NCI-H1694 (cell line): ENCODE results near the gene CTNND2.

Source experiments
- DNase-seq: peaks from one replicate; lab custom pipeline; 2025; lab: John Stamatoyannopoulos, UW

CTNND2 gene

GRCh38 chr5:11780641-11781345, 123.5 kb downstream of the CTNND2 start:
- DNase-seq = no peak

GRCh38 chr5:11777096-11777495, 127.2 kb downstream of the CTNND2 start:
- no peak for DNase-seq

GRCh38 chr5:11770310-11770709, 133.9 kb downstream of the CTNND2 start:
- no peak for DNase-seq

GRCh38 chr5:11760934-11761603, 143.2 kb downstream of the CTNND2 start:
- no peak for DNase-seq

- no peak for DNase-seq
Observed at GRCh38 chr5:11758321-11758720, 145.9 kb downstream of the CTNND2 start.

GRCh38 chr5:11757661-11758060, 146.6 kb downstream of the CTNND2 start:
- DNase-seq = no peak

GRCh38 chr5:11737010-11737409, 167.2 kb downstream of the CTNND2 start:
- no peak for DNase-seq

- no peak for DNase-seq
Observed at GRCh38 chr5:11734369-11734768, 169.9 kb downstream of the CTNND2 start.

GRCh38 chr5:11733840-11734192, 170.4 kb downstream of the CTNND2 start:
- DNase-seq = no peak

- DNase-seq = no peak
Observed at GRCh38 chr5:11733185-11733839, 170.9 kb downstream of the CTNND2 start.

- no peak for DNase-seq
Observed at GRCh38 chr5:11724940-11725339, 179.3 kb downstream of the CTNND2 start.

- peak; percentile 54 for DNase-seq
Observed at GRCh38 chr5:11719888-11720481, 184.3 kb downstream of the CTNND2 start.

- DNase-seq = no peak
Observed at GRCh38 chr5:11715461-11716196, 188.6 kb downstream of the CTNND2 start.

GRCh38 chr5:11711932-11712331, 192.3 kb downstream of the CTNND2 start:
- DNase-seq = no peak

GRCh38 chr5:11709021-11709420, 195.2 kb downstream of the CTNND2 start:
- no peak for DNase-seq

GRCh38 chr5:11704916-11705315, 199.3 kb downstream of the CTNND2 start:
- no peak for DNase-seq

GRCh38 chr5:11700391-11700790, 203.9 kb downstream of the CTNND2 start:
- no peak for DNase-seq

GRCh38 chr5:11692636-11693035, 211.6 kb downstream of the CTNND2 start:
- DNase-seq = no peak

- no peak for DNase-seq
Observed at GRCh38 chr5:11687498-11687897, 216.7 kb downstream of the CTNND2 start.

- no peak for DNase-seq
Observed at GRCh38 chr5:11684607-11685006, 219.6 kb downstream of the CTNND2 start.

GRCh38 chr5:11683666-11684065, 220.6 kb downstream of the CTNND2 start:
- no peak for DNase-seq

GRCh38 chr5:11681796-11682195, 222.4 kb downstream of the CTNND2 start:
- DNase-seq = no peak
